Inflammatory macrophage treated with lipopolysaccharide for 1 hour (primary cell): ENCODE results near the gene DDX41.
"Not testable (repeated sequence)": the region's sequence is repeated elsewhere in the genome, so short reads cannot be mapped to it uniquely, and the experiment has no call there.

Experiments
- DNase-seq, 2 donors: peaks; one replicate each; pipeline ENCODE4 v3.0.0-alpha.2; 2020 to 2022

The DDX41 gene

DNA sequence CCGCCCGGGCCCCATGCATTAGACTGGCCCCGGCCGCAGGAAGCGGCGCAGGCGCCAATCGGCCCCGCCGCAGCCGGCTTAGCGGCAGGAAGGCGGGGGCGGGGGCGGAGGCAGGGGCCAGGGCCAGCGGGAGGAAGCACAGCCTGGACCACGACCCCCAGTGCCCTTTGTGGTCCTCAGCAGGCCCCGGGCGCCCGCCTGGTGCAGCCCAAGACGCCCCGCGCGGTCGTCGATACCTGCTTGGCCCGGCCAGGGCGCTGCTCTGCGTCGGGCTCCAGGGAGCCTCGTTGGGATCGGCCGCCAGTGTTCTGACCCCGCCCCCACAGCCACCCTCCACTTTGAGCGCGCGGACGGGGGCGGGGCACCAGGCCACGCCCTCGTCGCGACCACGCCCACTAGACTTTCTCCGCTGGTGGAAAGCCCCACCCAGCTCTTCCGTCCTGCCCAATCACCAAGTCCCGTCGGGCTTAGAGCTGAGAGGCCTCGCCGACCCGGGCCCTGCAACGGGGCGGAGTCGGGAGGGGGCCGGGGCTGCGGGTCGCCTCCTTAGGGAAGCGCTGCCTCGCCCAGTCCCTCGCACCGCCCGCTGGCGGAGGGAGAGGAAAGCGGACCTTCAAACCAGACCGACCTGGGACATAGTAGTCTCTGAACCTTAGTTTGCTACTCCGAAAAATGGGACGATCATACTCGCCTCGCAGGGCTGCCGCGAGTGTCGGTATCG, 19.3 kb downstream of the DDX41 start, which contains the start of gene PDLIM7:
Gene PDLIM7 (minus strand): TSS at position 313 of the 721 bp plus-strand sequence. CDS start 1,092 bp downstream, outside the sequence.
- DNase-seq: peak; percentile 95 to 98

DNA sequence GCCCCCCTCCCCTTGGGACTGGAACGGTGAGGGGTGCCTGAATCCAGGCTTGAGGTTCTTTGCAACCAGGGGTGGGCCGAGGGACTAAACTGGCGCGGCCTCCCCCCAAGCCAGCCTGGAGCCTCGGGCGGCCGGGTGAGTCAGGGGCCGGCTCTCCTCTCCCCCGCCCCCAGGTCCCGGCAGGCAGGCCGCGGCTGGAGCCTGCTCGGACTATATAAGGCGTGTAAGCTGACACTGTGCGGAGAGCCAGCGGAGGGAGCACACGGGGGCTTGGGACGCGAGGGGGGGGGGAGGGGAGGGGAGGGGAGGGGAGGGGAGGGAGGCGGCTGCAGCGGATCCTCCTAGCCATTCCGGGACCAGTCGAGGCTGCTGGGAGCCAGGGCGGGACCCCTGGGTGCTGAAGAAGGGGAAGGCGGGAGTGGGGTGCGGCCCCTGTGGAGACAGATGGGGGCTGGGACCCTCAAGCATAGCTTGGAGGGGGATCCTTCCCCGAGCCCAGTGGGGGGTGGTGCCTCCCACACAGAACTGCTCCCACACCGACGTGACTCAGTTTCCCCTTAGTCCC, 20.0 kb downstream of the DDX41 start:
- peak in 1 of 2 donors; percentile 49 for DNase-seq

DNA sequence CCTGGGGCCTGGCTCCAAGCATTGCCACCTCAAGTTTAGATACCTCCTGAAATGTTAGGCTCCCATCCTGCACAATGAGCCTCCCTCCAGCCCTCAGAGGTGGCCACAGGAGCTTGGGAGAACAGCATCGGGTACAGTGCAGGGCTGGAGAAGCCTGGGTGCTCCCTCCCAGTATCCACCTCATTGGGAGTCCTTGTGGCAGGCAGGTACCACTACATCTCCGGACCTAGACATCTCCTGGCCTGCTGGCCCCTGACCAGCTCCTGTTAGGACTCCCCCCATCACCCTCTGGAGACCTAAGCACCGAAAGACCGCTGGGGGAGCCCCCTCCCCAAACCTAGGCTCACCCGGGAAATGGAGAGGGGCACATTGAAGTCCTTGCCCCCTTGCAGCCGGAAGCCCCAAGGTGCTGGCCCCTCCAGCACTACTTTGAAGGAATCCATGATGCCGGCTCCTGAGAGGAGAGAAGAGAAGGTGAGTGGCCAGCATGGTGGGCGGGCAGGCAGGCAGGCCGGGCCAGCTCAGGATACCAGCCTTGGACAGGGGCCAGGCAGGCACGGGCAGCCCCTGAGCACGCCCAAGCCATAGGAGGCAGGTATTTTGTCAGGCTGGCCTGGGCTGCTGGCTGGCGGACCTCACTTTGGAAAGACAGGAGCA, 20.6 kb downstream of the DDX41 start:
- DNase-seq: no peak

DNA sequence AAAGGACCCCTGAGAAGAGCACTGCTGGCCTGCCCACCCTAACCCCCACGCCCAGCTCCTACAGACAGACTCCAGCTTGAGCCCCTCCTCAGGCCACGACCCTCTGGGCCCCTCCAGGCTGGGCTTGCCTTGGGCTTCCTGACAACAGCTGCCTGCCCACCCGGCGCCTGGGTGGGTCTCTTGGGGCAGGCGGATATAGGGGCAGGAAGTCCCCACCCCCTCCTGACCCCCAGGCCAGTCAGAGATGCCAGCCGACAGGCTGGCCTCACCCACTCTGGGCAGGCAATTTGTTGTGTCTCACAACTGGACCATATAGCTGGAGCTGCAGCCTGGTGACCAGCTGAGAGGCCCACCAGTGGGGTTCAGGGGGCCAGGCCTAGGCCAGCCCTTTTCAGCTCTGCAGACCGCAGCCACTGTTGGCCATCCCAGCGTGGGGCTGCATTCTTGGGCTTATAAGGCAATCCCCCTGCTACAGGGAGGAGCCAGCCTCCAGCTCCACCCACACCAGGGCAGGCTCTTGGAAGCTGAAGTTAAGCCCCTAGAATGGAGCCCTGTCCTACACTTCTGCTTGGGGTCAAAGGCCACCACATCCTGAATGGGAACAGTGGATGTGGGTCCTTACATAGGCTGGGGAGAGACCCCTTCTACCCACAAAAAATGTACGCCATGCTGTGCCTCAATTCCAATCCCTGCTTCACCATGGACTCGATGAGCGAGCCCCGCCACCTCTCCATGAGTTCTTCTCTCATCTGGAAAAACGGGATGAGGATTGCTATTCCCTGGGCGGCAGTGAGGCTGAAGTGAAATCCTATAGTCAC, 21.3 kb downstream of the DDX41 start:
- peak; percentile 50 to 58 for DNase-seq

DNA sequence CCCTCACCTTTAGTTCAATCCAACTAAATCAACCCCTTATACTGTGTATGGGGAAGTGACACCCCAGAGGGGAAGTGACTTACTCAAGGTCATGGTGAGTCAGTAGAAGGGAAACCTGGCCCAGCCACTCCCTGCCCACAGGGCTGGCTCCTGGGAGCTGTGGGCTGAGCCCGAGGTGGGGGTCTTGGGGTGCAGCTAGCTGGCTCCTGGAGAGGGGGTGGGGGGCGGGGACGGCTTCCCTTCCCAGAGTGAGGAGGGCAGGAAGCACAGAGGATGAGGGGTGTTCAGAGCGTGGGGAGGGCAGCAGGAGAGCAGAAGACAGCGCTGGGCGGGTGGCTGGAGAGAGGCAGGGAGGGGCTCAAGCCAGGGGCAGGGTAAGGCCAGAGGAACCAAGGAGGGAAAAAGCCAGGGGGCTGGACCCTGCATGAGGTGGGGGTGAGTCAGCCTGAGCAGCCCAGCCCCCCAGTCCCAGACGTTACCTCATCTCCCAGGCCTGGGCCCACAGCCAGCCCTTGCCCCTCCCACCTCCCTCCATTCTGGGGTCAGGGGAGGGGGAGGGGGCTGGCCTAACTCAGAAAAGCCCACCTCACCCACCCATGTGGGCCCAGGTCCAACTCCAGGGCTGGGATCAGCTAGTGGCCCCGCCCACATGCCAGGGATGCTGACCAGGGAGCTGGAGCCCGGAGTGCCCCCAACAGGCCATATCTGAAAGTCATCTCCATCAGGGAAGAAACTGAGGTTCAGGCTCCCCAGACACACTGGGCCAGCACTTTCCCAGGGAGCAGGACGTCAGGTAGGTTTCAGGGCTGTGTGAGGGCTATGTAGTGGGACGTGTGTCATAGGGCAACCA, 22.2 kb downstream of the DDX41 start:
- peak; percentile 88 to 91 for DNase-seq

DNA sequence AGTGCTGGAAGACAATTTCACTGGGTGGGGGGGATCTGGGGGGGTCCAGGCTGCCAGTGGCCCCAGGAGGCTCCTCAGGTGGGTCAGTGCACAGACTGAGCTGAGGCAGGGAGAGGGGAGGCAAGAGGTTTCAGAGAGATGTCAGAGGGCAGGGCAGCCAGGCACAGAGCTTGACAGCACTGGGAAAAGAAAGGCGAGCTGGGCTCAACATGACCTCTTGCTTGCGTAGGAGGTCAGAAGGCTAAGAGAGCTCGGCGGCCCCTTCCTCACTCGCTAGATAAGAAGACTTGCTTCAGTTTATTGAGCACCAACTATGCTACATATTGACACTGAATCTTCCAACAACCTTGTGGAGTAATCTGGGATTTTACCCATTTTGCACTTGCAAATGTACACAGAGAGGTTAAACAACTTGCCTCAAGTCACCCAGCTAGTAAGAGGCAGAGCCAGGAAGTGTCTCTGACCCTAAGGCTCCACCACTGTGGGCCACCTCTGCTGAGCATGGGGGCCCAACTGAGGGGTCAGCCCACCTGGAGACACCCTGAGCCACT, 22.9 kb downstream of the DDX41 start:
- DNase-seq: peak; percentile 85 to 89

DNA sequence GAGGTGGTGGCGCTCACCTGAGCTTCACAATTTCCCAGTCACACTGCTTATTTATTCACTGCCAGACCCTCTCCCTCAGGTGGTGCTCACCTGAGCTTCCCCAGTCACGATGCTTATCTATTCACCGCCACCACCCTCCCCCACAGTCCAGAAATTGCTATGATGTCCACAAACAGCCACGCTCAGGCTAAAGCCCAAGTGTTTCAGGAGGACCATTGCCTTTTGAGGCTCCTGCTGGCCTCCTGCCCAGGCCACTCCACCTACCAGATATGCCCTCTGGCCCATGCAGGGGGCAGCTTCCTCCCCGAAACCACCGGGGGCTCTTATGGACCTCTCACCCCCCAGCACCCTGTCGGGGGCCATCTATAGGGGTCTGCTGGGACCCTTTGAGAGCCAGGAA, 23.9 kb downstream of the DDX41 start:
- no peak for DNase-seq

DNA sequence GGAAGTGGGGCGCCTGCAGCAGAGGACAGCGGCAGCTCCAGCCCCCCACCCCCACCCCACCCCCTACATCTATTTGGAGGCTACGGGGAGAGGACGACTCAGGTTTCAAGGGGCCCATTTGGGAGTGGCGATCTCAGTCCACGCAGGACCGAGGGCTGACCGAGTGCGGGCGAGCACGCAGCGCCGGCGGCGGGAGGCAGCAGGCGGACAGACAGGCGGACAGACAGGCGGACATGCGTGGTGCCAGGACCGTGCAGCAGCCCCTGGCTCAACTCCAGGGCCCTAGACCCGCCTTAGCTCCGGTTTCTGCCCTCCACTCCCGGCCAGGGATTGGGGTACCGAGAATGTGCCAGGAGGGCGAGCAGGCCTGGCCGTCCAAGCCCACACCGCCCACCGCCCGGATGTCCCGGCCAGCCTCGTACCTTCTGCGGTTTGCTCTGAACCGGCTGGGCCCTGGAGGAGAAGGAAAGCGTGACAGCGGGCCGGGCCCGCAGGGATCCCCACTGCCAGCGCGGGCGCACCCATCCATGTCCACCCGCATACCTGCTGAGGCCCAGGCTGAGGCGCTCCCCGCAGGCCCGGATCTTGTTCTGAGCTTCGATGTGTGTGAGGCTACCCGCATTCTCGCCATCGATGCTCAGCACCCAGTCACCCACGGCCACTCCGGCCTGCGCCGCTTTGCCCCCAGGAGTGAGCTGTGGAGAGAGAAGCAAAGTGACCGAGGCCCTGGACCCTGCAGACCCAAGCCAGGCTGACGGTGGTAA, 24.6 kb downstream of the DDX41 start:
- no peak for DNase-seq

DNA sequence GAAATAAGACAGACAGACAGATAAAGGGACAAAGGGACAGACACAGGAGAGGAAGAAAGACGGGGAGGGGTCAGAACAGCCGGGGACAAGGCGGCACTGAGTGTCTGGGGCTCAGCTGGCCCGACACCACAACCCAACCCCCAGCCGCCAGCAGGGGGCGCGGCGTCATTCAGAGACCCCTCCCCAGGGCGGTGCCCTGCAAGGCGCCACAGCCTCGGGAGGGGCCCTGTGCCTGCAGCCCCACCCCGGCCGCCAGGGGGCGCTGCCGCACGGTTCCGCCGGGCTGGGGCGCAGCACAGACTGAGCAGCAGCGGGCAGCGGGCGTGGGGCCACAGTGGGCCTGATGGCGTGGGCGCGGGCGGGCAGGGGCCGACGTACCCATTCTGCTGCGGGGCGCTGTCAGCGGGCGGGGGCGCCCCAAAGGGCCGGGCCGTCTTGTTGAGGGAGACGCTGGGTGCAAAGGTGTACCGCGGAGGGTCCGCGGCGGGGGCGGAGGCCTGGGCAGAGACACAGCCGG, 25.3 kb downstream of the DDX41 start:
- no peak for DNase-seq

DNA sequence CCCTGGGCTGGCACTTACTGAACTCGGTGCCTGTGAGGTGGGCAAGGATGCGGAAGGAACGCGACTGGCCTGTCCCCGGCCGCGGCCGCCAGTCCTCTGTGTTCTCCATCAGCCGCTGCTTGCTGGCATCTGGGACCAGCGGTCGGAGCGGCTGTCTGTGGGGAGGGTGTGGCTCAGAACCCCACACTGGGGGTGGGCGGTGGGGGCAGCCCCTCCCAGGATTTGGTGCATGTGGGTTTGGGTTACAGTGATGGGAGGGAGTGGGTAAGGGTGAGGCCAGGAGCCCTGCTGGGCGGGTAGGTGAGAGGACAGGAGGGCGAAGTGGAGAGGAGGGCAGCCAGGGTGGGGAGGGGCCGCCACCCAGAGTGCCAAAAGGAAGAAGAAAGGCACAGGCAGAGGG, 25.8 kb downstream of the DDX41 start:
- DNase-seq: no peak

DNA sequence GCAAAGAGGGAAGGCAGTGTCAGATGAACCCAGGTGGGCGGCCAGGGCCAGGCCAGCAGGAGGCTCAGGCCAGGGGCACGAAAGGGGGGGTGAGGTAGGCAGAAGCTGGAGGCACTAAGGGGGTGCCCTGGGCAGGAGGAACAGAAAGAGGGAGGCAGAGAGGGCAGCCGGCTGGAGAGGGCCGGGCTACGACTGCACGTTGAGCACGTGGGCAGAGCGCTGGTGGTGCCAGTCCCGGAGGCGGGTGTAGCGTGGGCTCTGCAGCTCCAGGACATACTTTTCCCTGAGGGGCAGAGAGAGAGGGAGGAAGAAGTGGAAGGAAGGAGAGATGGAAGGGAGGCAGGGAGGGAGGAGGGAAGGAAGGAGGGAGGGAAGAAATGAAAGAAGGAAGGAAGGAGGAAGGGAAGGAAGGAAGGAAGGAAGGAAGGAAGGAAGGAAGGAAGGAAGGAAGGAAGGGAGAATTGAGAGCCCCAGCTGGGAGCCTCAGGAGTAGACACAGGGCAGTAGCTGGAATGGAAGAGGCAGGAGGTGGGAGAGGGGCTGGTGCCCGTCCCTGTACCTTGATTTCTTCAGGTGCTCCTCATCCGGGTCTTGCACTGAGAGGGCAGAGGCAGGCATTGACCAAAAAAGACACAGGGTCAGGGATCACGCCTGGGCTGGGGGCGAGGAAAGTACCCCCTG, 26.3 kb downstream of the DDX41 start:
- DNase-seq: no peak

DNA sequence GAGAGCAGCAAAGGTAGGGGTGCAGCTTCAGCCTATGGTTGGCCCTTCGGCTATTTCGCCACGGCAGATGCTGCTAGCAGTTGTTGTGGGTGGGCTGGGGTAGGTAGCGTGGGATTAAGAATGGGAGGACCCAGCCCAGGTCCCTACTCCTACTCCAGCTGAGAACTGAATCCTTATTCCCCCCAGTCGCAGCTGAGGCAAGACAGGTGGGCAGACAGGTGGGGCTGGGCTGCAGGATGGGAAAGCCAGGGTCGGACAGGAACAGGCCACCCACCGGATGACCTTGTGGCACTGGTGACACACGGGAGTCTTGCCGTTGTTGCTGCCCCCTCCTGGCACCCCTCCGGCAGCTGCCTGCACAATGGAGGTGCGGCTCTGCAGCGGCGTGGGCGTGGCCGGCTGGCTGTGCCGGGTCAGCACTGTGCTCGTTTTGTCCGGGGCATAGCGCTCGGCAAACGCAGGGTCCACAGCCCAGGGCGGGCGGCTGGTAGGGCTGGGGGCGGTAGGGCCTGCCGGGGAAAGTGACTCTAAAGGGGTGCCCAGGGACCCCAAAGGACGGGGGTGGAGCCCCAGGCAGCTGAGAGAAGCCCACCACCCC, 27.5 kb downstream of the DDX41 start:
- DNase-seq: no peak

DNA sequence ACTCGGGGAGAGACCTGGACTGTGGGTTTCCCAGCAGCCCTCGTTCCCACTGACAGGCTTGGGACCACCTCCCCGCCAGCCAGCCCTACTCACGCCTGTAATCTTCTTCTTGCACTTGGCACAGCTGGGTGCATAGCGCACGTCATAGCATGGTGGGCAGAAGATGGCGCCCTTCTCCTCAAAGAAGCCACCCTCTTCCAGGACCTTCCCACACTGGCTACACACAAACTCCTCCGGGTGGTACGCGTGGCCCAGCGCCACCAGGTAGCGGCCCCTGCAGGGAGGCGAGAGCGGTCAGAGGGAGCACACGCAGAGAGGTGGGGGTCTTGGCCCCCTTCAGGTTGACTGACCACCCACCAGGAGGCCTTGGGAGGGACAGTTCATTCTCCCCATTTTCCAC, 28.8 kb downstream of the DDX41 start:
- no peak for DNase-seq

DNA sequence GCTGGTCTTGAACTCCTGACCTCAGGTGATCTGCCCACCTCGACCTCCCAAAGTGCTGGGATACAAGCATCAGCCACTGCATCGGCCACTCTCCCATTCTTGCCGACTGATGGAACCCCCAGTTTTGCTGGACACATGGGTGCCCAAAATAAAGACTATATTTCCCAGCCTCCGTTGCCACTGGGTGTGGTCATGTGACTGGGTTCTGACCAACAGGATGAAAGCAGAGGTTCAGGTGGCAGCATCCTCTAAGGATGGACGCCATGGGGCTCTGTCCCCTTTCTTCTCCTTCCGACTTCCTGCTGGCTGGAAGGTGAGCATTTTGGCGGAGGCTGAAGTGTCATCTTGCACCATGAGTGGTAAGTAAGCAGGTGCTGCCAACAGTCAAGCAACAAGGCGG, 29.6 kb downstream of the DDX41 start:
- DNase-seq: no peak

DNA sequence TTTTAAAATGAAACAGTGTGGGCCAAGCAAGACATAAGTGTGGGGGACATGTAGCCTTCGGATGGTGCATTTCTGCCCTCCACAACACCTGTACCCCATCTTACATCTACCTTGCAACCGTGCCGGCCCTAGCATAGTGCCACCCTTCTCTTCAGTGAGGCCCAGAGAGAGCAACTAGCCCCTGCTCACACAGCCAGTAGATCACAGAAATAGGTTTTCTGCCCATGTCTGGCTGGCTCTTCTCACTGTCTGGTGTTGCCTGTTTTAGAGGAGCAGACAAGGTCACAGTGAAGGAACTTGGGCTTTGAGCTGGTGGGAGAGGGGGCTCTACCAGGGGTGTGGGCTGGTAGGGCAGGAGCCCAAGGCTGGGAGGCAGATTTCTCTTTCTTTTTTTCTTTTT, 30.5 kb downstream of the DDX41 start:
- DNase-seq: no peak

DNA sequence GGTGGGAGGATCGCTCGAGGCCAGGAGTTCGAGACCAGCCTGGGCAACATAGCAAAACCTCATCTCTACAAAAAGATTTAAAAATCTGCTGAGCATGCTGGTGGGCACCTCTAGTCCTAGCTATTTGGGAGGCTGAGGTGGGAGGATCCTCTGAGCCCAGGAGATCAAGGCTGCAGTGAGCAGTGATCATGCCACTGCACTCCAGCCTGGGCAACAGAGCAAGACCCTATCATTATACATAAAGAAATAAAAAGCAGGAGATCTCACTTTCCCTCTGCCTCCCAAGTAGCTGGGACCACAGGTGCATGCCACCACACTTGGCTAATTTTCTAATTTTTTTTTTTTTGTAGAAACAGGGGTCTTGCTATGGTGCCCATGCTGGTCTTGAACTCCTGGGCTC, 31.0 kb downstream of the DDX41 start:
- DNase-seq: not testable (repeated sequence)

DNA sequence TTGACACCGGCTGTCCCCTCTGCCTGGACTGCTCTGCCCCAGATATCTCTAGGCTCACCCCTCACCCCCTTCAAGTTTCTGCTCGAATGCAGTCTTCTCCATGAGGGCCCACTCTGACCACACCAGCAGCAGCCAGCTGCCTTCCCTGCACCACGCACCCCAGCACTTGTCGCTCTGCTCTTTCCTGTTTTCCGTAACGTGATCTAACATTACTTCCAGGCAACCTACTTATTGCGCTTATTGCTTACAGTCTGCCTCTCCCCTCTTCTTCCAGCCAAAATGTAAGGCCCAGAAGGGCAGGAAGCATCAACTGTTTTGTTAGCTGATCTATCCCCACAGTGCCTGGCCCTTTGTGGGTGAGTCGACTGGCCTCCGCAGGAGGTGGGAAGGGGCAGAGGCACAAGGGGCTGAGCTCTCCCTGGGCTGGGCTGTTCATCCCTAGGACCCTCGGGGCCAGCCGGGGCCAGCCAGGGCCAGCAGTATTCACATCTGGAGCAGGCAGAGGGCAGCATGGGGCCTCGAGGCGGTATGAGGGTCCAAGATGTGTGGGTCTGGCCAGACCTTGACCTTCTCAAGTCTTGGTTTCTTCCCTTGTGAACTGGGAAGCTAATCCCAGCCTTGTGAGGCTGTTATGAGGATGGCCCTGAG, 31.7 kb downstream of the DDX41 start:
- DNase-seq: no peak

DNA sequence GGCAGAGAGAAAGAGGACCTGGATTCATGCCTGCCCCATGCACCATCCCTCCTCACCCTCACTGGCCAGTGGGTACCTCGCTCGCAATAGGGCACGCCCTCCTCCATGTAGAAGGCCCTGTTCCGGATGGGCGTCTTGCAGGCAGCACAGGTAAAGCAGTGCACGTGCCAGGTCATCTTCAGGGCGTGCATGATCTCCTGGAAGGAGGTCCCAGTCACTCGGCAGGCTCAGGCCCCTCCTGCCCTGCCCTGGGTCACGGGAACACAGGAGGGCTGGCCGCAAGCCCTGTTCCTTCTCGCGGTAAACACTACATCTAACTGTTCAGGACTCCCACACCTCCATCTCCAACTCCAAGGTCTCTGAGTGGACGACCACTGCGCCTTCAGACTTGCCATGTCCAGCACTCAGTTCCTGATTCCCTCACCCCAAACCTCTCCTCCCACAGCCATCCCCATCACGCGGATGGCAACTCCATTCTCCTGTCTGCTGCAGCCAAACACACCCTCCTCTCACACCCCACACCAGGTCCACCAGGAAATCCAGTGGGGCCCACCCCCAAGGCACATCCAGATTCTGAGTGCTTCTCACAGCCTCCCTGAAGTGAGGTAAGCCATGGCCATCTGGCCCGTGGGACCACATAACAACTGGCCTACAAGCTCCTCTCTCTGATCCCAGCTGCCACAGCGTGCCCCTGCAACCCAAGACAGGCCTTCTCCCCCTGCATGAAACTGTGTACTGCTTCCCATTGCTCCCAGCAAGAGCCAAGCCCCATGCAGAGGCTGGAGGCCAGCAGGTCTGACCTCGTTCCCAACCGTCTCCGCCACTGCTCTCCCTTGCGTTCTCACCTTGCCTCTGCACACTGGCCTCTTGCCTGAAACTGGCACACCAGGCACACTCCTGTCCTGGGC, 32.5 kb downstream of the DDX41 start:
- DNase-seq: no peak
